LoVo (cell line): ENCODE results near the gene ASB7.

Source experiments
- DNase-seq: peaks from one replicate; pipeline ENCODE4 v3.0.0-alpha.2; 2016; ENCODE audit warnings: low spot score

The ASB7 gene

DNA sequence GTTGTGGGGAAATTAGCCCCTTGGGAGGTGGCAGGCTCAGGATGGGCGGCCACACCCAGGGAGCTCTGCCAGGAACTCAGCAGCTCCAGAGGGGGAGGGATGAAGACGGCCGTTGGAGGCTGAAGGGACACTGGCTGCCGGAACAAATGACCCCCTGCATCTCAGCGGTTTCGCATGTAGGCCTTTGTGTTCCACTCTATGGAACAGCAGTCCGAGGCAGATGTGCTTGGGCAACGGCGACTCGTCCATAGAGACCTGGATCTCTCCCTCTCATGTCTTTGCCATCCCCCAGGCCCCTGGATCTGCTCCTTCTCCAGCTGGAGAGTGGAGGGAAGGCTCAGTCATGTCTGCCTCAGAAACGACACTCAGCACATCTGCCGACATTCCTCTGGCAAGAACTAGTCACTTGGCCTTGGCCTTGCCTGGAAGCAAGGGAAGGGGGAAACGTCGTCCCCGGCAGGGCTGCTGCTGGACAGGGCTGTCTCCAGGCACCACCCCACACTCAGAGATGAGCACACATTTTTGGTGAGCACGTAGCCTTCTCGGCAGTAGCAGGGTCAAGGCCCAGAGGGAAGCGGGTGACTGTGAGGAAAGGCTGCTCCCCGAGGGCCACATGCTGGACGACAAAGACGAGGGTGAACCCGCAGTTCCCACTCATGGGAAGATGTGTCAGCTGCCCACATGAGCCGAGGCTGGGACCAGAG, 83.8 kb downstream of the ASB7 start:
- DNase-seq = no peak

DNA sequence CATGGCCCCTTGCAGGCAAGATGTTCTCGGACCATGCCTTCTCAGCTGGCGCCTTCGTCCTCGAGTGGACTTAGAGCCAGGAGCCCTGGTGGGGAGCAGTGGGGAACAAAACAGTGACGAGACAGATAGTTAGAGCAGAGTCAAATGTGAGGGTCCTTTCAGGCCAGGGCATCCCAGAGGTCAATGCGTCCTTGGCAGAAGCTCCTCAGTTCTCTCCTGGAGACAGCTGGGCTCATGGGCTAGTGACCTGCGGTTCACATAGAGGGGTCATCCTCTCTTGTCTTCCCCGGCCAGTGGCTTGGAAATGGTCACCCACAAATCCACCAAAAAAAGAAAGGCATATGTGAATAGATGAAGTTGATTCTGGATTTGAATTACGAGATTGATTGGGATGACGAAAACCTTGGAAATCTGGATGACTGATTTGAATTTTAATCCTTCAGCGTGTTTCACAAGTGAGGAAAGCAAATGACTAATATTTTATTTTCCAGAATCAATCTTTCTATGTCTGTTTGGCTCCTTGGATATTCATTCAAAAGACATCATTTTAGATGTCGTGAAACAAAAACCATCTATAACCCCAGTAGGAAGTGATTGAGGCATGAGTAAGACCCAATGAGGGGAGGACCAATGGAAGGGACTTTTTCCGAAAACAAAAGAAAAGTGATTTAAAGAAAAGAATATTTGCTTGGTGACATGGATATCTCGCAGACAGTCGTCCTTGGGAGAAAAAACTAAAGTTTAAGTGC, 84.5 kb downstream of the ASB7 start:
- no peak for DNase-seq

DNA sequence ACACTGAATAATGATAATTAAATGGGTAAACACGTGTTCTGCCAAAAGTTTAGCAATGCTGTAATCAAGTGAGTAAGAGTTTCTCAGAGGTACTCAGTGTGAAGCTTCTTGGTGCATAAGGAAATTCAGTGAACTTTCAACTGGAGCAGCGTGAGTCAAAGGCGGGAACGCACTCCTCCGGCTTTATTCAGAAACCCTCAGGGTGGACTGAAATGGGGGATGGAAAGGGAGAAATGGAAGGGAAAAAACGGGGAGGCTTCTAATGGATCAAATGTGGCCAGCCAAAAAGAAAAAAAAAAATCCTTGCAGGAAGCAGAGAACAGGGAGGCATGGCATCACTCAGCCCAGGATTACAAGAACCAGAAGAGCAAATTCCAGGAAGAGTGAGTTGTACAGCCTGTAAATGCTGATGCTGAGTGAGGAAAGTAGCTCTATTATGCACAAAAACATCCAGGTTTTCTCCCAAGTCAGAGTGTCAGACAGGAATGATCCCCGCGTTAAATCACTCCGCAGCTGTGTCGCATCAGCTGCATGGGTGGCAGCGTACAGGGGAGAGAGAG, 85.3 kb downstream of the ASB7 start:
- DNase-seq = no peak

DNA sequence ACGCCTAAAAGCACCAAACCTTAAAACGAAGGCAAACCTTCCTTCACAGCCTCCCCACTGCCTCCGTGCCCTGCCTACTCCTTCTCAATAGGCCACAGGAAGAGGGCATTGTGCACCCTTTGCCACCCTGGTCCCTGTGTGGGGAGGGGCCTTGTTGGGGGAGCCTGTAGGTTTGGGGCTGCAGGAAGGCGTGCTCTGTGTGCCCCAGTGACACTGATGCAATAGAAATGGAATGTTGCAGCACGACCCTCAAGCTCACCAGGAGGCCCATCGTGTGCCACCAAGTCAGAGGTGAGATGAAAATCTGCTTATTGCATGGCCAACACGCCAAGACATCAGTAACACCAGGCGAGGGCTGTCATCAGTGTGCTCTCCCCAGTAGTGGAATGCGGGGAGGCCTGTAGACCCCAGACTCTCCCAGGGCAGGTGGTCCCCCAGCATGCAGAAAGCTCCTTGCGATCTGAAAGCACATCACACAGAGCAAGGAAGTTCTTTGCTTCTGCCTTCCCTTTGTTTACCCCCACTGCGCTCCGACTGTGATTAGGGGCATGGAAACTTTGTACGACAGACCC, 86.2 kb downstream of the ASB7 start:
- DNase-seq = no peak

DNA sequence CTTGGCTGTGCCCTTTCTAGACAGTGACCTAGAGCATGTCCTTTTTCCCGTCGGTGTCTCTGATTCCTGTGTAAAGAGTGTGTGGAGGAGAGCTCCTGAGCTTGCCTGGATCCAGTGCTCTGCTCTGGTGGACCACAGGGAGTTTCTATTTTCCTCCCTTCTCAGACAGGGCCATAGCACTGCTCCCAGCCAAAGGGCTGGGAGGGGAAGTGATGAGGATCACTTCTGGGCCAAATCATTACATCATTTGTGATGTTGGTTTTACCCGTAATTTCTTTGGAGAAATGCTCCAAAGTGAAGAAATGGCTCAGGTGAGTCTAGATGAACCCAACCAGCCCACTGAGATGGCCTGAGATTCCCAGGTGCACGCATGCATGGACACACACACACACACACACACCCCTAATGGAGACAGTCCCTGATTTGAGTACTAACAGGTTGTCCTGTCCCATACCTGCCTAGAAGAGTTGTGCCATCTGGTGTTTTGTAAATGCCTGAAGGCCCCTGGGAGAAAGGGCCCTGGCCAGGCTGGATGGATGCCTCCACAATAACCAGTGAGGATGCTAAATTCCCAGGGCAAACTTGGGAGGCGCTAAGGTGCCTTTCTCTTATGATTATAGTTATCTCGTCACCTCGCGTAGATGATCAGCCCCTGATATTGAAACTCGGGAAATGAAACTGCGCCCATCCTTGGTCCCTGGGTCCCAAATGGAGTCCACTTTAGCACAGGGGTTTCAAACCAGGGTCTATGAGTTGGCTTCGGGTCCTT, 86.9 kb downstream of the ASB7 start:
- DNase-seq = no peak

DNA sequence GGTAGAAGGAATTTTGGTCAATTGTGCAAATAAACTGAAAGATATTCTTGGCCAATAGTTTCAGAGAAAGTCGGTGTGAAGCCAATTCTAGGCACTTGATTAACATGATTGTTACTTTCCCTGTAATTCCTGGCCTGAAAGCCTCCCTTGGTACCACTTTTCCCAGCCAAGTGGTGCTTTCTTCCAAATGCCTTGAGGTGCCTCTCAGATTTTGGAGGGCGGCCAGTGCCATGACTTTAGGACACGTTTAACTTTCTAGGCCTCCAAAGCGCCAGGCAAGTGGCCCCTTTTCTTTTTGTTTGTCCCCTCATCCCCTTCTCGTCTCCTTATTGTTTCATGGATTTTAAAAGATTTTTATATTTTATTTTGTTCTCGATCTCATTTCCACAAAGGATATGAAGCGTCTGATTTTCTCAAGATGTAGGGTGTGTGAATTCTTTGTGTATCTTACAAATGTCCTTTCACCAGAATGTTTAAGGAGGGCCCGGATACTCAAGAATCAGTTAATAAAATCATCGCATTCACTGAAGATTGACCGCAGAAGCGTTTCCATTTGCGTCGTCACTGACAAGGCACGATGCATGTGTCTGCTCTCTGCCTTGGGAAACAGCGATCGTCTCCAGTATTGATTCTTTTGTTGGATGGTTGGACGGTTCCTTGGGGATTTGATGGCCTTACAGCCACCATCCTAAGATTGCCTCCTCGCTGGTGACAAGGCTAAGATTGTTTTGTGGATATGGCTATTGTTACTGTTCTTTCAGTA, 87.8 kb downstream of the ASB7 start:
- no peak for DNase-seq

DNA sequence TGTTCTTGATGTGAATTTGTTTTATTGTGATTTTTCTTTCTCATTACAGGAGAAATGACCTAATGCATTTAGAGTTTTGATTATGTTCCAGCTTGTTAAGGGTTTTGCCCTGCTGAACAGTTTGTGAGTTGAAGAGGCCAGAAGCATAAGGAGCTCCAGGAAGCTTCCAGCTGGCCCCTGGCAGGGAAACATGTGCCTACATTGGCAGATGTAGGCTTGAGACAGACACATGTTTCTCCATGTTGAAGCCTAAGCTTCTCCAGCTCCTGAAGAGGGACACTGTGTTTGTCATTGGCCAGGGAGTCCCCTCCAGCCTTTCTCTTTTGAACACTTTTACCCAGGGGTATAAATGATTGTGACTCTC, 88.4 kb downstream of the ASB7 start:
- DNase-seq = no peak

DNA sequence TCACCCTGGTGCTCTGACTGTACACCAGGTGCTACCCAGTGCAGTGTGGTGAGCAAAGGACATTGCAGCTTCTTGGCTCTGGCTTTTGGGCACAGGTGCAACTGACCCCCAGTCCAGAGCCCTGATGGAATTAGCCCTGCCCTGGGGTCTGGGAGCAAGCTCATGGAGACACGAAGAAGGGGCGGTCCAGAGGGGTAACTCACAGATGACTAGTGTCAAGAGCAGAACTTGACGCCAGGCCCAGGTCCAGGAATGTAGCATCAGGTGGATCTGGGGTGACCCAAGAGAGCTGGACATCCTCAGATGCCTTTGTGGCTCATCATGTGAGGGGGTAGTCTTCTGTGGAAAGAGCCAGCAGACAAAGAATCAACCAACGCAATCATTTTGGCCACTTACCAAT, 88.9 kb downstream of the ASB7 start:
- no peak for DNase-seq

DNA sequence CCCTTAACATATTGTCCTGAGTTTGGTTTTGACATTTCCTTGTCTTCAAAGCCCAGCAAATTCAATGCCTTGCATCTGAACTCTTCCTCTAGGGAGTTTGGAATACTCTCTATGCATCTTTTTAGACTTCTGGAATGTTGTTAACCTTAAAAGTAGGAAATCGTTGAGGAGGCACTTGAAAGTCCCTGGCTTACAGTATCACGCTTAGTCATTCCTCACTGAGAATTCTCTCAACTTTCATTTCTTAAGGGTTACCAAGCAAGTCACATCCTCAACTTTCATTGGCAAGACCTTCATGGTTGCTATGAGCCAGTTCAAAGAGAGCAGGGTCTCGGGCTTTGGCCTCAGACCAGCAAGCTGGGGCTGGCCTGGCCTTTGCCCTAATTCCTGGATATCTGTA, 89.9 kb downstream of the ASB7 start:
- no peak for DNase-seq

DNA sequence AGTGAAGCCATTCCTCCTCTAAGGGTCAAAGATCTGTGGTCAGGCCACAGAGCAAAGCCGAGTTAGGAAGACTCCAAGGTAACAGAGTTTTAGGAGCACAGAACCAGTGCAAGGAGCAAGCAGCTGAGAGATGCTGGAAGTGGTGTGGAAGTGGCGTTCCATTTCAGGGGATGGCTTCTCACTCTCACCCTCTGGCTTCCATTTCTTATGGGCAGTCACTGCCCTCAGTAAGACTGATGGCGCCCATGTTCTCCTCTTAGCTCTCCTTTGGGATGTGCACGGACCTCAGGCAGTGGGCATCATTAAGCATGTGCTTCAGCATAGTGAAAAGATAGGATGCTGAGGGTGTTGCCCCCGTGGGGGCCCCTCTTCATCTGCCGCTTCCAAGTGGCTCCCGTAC, 90.3 kb downstream of the ASB7 start:
- no peak for DNase-seq

DNA sequence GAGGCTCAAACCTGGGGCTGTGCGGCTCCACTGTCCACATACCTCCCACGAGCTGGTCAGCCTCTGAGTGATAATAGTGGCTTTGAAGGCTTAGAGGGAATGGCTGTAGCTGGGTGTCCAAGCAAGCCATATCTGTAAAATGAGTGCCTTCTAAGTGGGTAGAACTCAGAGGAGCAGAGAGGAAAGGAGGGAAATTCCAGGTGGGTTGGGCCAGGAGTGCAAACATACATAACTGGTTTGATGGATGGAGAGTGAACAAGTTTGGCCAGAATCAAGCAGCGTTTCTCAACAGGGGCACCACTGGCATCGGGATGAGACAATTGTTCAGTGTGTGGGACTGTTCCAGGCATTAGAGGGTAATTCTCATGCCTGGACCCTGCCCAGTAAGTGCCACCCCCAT, 91.1 kb downstream of the ASB7 start:
- no peak for DNase-seq

DNA sequence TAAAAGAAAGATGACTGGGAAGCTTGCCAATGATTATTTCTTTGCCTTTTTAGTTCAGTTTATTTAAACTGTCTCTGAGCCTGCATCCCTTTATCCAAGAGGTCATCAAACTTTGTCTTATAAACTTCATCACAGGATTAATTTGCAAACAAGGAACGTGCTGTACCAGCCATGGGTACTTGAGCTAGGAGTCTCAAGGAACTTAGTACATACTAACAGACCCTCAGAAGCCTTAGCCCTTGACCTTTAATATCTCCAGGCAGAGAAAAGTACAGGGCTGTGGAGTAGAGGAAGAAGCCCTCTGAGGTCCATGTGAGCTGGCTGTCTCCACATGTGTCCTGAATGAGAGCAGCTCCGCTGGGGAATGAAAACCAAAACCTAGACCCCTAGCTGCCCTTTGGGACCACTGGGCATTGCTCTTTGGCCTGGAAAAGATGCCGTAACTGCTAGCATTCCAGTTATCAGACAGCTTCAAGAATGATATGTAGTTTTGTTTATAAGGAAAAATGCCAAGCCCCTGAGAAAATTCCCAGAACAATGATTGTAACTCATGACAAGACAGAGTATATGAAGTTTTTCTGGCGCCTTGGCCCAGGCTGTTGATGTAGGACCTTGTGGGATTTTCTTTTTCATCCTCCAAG, 92.1 kb downstream of the ASB7 start:
- DNase-seq = no peak

DNA sequence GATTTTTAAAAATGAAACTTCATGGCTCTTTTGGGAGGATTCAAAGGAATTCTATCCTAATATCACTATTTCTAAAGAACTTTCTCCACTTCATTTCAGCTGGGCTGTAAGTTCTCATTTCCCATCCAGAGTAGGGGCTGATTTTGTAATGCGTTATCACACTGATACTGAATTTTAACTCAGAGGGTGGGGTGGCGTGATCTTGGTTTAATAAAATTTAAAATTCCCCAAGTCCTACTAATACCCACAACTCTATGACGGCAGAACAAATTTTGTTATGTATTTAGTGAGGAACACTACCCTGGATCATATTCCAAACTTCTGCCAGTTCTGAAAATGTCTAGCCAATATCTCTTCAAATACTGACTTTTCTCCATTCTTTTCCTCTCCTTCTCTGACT, 92.7 kb downstream of the ASB7 start:
- DNase-seq = no peak

DNA sequence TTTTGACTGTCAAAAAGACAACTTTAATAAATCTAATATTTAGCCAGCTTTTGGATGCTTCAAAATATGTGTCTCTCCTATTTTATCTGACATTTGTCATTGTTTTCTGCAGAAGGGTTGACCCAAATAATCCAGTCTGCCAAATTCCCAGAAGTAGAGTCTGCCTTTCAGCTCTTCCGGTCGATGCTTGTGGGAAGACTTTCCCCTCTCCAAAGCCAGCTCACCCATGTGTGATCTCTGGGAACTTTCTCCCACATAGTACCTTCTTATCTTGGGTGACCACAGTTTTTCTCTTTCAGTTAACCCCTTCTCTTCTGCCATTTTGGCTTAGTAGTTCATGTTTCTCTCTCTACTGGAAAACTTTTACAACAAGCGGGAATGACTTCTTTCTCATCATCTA, 94.1 kb downstream of the ASB7 start:
- DNase-seq = no peak
